H9 (cell line): ENCODE data around the gene CAMK2N1. TPM values are rescaled to one million over a fixed set of nuclear protein-coding genes. Genes with fewer than 3 reads are reported as not detected.

ENCODE experiments used
- DNase-seq: peaks from one replicate; pipeline ENCODE4 v3.0.0-alpha.2; 2017
- H2AFZ ChIP-seq: one replicate; pipeline ENCODE4 v1.6.1; 2013; ENCODE audit warnings: mild to moderate bottlenecking, low read length, control low read depth, moderate library complexity
- H2AK5ac ChIP-seq: 2 replicates; pipeline ENCODE4 v1.6.1; 2013; ENCODE audit warnings: low read length, control low read depth, mixed read lengths; ENCODE audit not compliant: insufficient read length
- H2BK120ac ChIP-seq: one replicate; pipeline ENCODE4 v1.6.1; 2013; ENCODE audit warnings: low read depth, mild to moderate bottlenecking, low read length, control low read depth, inconsistent platforms; ENCODE audit not compliant: poor library complexity, severe bottlenecking
- H2BK12ac ChIP-seq: 2 replicates; pipeline ENCODE4 v1.6.1; 2013; ENCODE audit warnings: low read length, control low read depth, mixed read lengths, low read depth; ENCODE audit not compliant: insufficient read length
- H2BK15ac ChIP-seq: 2 replicates; pipeline ENCODE4 v1.6.1; 2013; ENCODE audit warnings: low read depth, low read length, control low read depth
- H2BK20ac ChIP-seq: one replicate; pipeline ENCODE4 v1.6.1; 2013; ENCODE audit warnings: low read depth, mild to moderate bottlenecking, low read length, control low read depth, inconsistent platforms; ENCODE audit not compliant: poor library complexity, severe bottlenecking
- H2BK5ac ChIP-seq: 2 replicates; pipeline ENCODE4 v1.6.1; 2013; ENCODE audit warnings: low read length, control low read depth, mixed read lengths; ENCODE audit not compliant: insufficient read length
- H3K14ac ChIP-seq: 2 replicates; pipeline ENCODE4 v1.6.1; 2013; ENCODE audit warnings: low read length, control low read depth; ENCODE audit not compliant: insufficient read depth
- H3K18ac ChIP-seq: 2 replicates; pipeline ENCODE4 v1.6.1; 2013; ENCODE audit warnings: low read depth, mild to moderate bottlenecking, mixed read lengths, low read length, control low read depth; ENCODE audit not compliant: insufficient read length
- H3K23ac ChIP-seq: 2 replicates; pipeline ENCODE4 v1.6.1; 2013; ENCODE audit warnings: low read length, control low read depth, mixed read lengths, low read depth; ENCODE audit not compliant: insufficient read length
- H3K23me2 ChIP-seq: 2 replicates; pipeline ENCODE4 v1.6.1; 2013; ENCODE audit warnings: low read depth, mild to moderate bottlenecking, mixed read lengths, low read length, control low read depth; ENCODE audit not compliant: insufficient read length, poor library complexity, severe bottlenecking
- H3K27ac ChIP-seq: 2 replicates; pipeline ENCODE4 v1.5.1; 2013; ENCODE audit warnings: low read length, control low read depth, mixed read lengths, low read depth; ENCODE audit not compliant: insufficient read length
- H3K27me3 ChIP-seq: 2 replicates; pipeline ENCODE4 v1.6.1; 2013; ENCODE audit warnings: low read length, control low read depth, inconsistent platforms; ENCODE audit not compliant: insufficient read depth
- H3K4ac ChIP-seq: 2 replicates; pipeline ENCODE4 v1.6.1; 2013; ENCODE audit warnings: low read depth, mild to moderate bottlenecking, control low read depth, inconsistent platforms, low read length, moderate library complexity
- H3K4me1 ChIP-seq: 2 replicates; pipeline ENCODE4 v1.6.1; 2013; ENCODE audit warnings: low read length, control low read depth, inconsistent platforms; ENCODE audit not compliant: insufficient read depth
- H3K4me2 ChIP-seq: 2 replicates; pipeline ENCODE4 v1.6.1; 2013; ENCODE audit warnings: low read length, control low read depth, mixed read lengths; ENCODE audit not compliant: insufficient read length, insufficient read depth
- H3K56ac ChIP-seq: 2 replicates; pipeline ENCODE4 v1.6.1; 2013; ENCODE audit warnings: low read depth, mild to moderate bottlenecking, mixed read lengths, low read length, control low read depth; ENCODE audit not compliant: insufficient read length
- H3K79me1 ChIP-seq: 2 replicates; pipeline ENCODE4 v1.6.1; 2013; ENCODE audit warnings: low read depth, mild to moderate bottlenecking, moderate library complexity, low read length, control low read depth, inconsistent platforms; ENCODE audit not compliant: insufficient read depth, poor library complexity, severe bottlenecking
- H3K79me2 ChIP-seq: 2 replicates; pipeline ENCODE4 v1.6.1; 2013; ENCODE audit warnings: low read length, control low read depth, inconsistent platforms; ENCODE audit not compliant: insufficient read depth
- H3K9ac ChIP-seq: 2 replicates; pipeline ENCODE4 v1.6.1; 2013; ENCODE audit warnings: low read length, control low read depth, mixed read lengths; ENCODE audit not compliant: insufficient read length; ENCODE audit errors: extremely low read depth
- H3K9me3 ChIP-seq: one replicate; pipeline ENCODE4 v1.6.1; 2013; ENCODE audit warnings: low read depth, low read length, inconsistent platforms; ENCODE audit not compliant: control insufficient read depth
- H3T11ph ChIP-seq: one replicate; pipeline ENCODE4 v1.6.1; 2013; ENCODE audit warnings: mild to moderate bottlenecking, low read length, control low read depth, inconsistent platforms
- H4K20me1 ChIP-seq: one replicate; pipeline ENCODE4 v1.6.1; 2013; ENCODE audit not compliant: control insufficient read depth, insufficient read length, insufficient read depth
- H4K5ac ChIP-seq: 2 replicates; pipeline ENCODE4 v1.6.1; 2013; ENCODE audit warnings: low read depth, mild to moderate bottlenecking, mixed read lengths, low read length, control low read depth; ENCODE audit not compliant: insufficient read length
- H4K8ac ChIP-seq: replicated peaks from 2 replicates; pipeline ENCODE4 v1.6.1; 2013; ENCODE audit warnings: low read length, control low read depth, mixed read lengths, low read depth; ENCODE audit not compliant: insufficient read length
- H4K91ac ChIP-seq: 2 replicates; pipeline ENCODE4 v1.6.1; 2013; ENCODE audit warnings: low read depth, mild to moderate bottlenecking, moderate library complexity, mixed read lengths, low read length, control low read depth; ENCODE audit not compliant: insufficient read length
- H3K27ac Mint-ChIP-seq, 3 experiments: 2 replicates in 2 of 3; 3 replicates in 1 of 3; pipeline ENCODE4 v1.8.0; 2020 to 2021; ENCODE audit warnings: mixed read lengths in 3 of 3, mild to moderate bottlenecking in 1 of 3, moderate library complexity in 1 of 3
- H3K27me3 Mint-ChIP-seq: 2 replicates; pipeline ENCODE4 v1.8.0; 2021; ENCODE audit warnings: low read depth, mild to moderate bottlenecking, moderate library complexity, mixed read lengths
- H3K36me3 Mint-ChIP-seq, 3 experiments: 2 replicates in 2 of 3; 3 replicates in 1 of 3; pipeline ENCODE4 v1.8.0; 2020 to 2021; ENCODE audit warnings: low read depth in 3 of 3, mixed read lengths in 3 of 3; ENCODE audit not compliant: insufficient read depth in 1 of 3
- H3K4me1 Mint-ChIP-seq, 2 experiments: 2 replicates each; pipeline ENCODE4 v1.8.0; 2020; ENCODE audit warnings: mixed read lengths in 2 of 2
- H3K4me3 Mint-ChIP-seq, 2 experiments: 2 replicates in 1 of 2; 3 replicates in 1 of 2; pipeline ENCODE4 v1.8.0; 2020 to 2021; ENCODE audit warnings: mild to moderate bottlenecking in 2 of 2, mixed read lengths in 2 of 2, moderate library complexity in 1 of 2
- H3K9me3 Mint-ChIP-seq, 2 experiments: 2 replicates in 1 of 2; 3 replicates in 1 of 2; pipeline ENCODE4 v1.8.0; 2020; ENCODE audit warnings: mild to moderate bottlenecking in 2 of 2, mixed read lengths in 2 of 2, moderate library complexity in 1 of 2
- WGBS: extraction: QIAGEN DNeasy Blood & Tissue Kit; methylation state at CpG from one replicate; pipeline ENCODE4 v1.1.7; 2013; ENCODE audit warnings: missing lambda C conversion rate, low lambda C conversion rate, mixed read lengths; ENCODE audit not compliant: insufficient read length; ENCODE audit errors: extremely low coverage; 5-methylcytosine and 5-hydroxymethylcytosine counted together
- total RNA-seq: library from RNA; stranded (reverse); gene quantifications from 2 replicates; pipeline ENCODE4 v1.2.1, GENCODE V29; 2021
- TF ChIP-seq, protein P1 (sequence below): fragments of 200-600 bp; sonication (generic); conservative IDR thresholded peaks from 3 replicates; pipeline ENCODE4 v1.8.0; 2021; ENCODE audit warnings: antibody characterized with exemption, mild to moderate bottlenecking

CAMK2N1 gene
- total RNA-seq, 1 experiment from 2014 or later: 1.2 TPM

- no CpG with 5 or more reads among the region's 7 CpGs for WGBS
- Histone ChIP-seq H2AK5ac (no peak overlapping the region), H3K18ac (no peak overlapping the region), H2BK5ac (no peak overlapping the region), H3K9me3 (no peaks in the 10 kb centered on the region), H3K9ac (no peak overlapping the region), H4K8ac (no peak overlapping the region), H3K79me2 (no peaks in the 10 kb centered on the region), H2BK20ac (no peak overlapping the region), H3T11ph (no peak overlapping the region), H2BK120ac (no peak overlapping the region), H3K23ac (no peak overlapping the region), H3K79me1 (no peaks in the 10 kb centered on the region), H3K23me2 (no peaks in the 10 kb centered on the region), H3K14ac (no peak overlapping the region), H3K27me3 (no peaks in the 10 kb centered on the region), H2BK12ac (no peak overlapping the region), H4K5ac (no peak overlapping the region), H2AFZ (no peak overlapping the region), H2BK15ac (no peak overlapping the region; the same call in 1 of the 2 replicates), H3K4me1 (no peaks in the 10 kb centered on the region), H3K56ac (no peak overlapping the region), H3K4ac (no peak overlapping the region), H4K20me1 (no peaks in the 10 kb centered on the region), H3K27ac (no peak overlapping the region), H4K91ac (no peak overlapping the region), H3K4me2 (no peak overlapping the region)
- Mint-ChIP-seq H3K27ac (no peak overlapping the region), H3K4me1 (peaks cover 16 to 28% of the 10 kb centered on the region in 2 experiments), H3K27me3 (peaks cover 33% of the 10 kb centered on the region), H3K36me3 (no peaks in the 10 kb centered on the region), H3K4me3 (no peak overlapping the region), H3K9me3 (no peaks in the 10 kb centered on the region)
- TF ChIP-seq, protein P1, sequence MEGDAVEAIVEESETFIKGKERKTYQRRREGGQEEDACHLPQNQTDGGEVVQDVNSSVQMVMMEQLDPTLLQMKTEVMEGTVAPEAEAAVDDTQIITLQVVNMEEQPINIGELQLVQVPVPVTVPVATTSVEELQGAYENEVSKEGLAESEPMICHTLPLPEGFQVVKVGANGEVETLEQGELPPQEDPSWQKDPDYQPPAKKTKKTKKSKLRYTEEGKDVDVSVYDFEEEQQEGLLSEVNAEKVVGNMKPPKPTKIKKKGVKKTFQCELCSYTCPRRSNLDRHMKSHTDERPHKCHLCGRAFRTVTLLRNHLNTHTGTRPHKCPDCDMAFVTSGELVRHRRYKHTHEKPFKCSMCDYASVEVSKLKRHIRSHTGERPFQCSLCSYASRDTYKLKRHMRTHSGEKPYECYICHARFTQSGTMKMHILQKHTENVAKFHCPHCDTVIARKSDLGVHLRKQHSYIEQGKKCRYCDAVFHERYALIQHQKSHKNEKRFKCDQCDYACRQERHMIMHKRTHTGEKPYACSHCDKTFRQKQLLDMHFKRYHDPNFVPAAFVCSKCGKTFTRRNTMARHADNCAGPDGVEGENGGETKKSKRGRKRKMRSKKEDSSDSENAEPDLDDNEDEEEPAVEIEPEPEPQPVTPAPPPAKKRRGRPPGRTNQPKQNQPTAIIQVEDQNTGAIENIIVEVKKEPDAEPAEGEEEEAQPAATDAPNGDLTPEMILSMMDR: no peak
- DNase-seq: no peak
Observed at GRCh38 chr1:20446796-20447195, 39.2 kb downstream of the CAMK2N1 start.
